Endothelial cell of umbilical vein (primary cell): ENCODE results near the gene ADARB2. TPM values are rescaled to one million over a fixed set of nuclear protein-coding genes. Genes with fewer than 3 reads are reported as not detected.

Source experiments
- BruUV-seq: library from RNA; stranded (reverse); fragments of 400-500 nt; replicated peaks from 2 replicates; lab custom pipeline; 2021; lab: Mats Ljungman, UMichigan
- CTCF ChIA-PET: fragments of 300-600, 350-600 bp; sonication (Branson Sonifier 250); formaldehyde crosslinking; loops from one replicate; lab custom pipeline; 2021; ENCODE audit warnings: antibody characterized with exemption, inconsistent platforms; lab: Charles Lee
- POLR2A ChIA-PET: fragments of 300-600, 350-600 bp; sonication (Branson Sonifier 250); formaldehyde crosslinking; loops from one replicate; lab custom pipeline; 2021; ENCODE audit warnings: antibody characterized with exemption, inconsistent platforms; lab: Charles Lee
- DNase-seq: peaks from one replicate; pipeline ENCODE4 v3.0.0-alpha.2; 2011; ENCODE audit warnings: low read depth, low spot score
- FAIRE-seq: peaks from 2 replicates; lab custom pipeline; 2011; peaks lifted over from hg19 to GRCh38; lab: Jason Lieb, UNC
- H2AFZ ChIP-seq: 2 replicates; pipeline ENCODE4 v1.6.0; 2012; ENCODE audit warnings: low read depth, low read length, control low read depth, inconsistent platforms
- H3K27ac ChIP-seq: 2 replicates; pipeline ENCODE4 v1.5.1; 2011; ENCODE audit warnings: low read depth, mild to moderate bottlenecking, control low read depth, low read length, moderate library complexity; ENCODE audit not compliant: insufficient read depth
- H3K27me3 ChIP-seq, 2 experiments: 2 replicates each; pipeline versions ENCODE4 v1.6.0 to v1.6.1; 2011; ENCODE audit warnings: low read length in 2 of 2, mixed read lengths in 1 of 2; ENCODE audit not compliant: control insufficient read depth in 2 of 2, insufficient read depth in 2 of 2
- H3K36me3 ChIP-seq, 2 experiments: 2 replicates in 1 of 2; 3 replicates in 1 of 2; pipeline ENCODE4 v1.5.1; 2011; ENCODE audit warnings: low read length in 2 of 2, mild to moderate bottlenecking in 1 of 2, moderate library complexity in 1 of 2; ENCODE audit not compliant: control insufficient read depth in 2 of 2, insufficient read depth in 2 of 2; ENCODE audit errors: extremely low read depth in 1 of 2
- H3K4me1 ChIP-seq: 3 replicates; pipeline ENCODE4 v1.5.1; 2011; ENCODE audit warnings: mild to moderate bottlenecking, low read length; ENCODE audit not compliant: control insufficient read depth, insufficient read depth; ENCODE audit errors: extremely low read depth
- H3K4me2 ChIP-seq: 2 replicates; pipeline ENCODE4 v1.6.1; 2011; ENCODE audit warnings: low read length, control low read depth, mixed read lengths; ENCODE audit not compliant: insufficient read depth
- H3K4me3 ChIP-seq, 3 experiments: fragments of 200-600 bp in 1 of 3; sonication (generic), shearing (Covaris generic) in 1 of 3; replicated peaks in 1 of 3; 2 replicates each; pipeline ENCODE4 v1.5.1; 2011 to 2016; ENCODE audit warnings: control low read depth in 3 of 3, low read length in 3 of 3, mild to moderate bottlenecking in 2 of 3, inconsistent platforms in 1 of 3, low read depth in 1 of 3, moderate library complexity in 1 of 3; ENCODE audit not compliant: insufficient read depth in 1 of 3
- H3K79me2 ChIP-seq: 2 replicates; pipeline ENCODE4 v1.6.0; 2012; ENCODE audit warnings: low read length, inconsistent platforms; ENCODE audit not compliant: control insufficient read depth, insufficient read depth
- H3K9ac ChIP-seq: replicated peaks from 2 replicates; pipeline ENCODE3; 2011; ENCODE audit warnings: low read length, control low read depth; ENCODE audit not compliant: insufficient read depth; ENCODE audit errors: extremely low read depth
- H3K9me1 ChIP-seq: replicated peaks from 3 replicates; pipeline ENCODE4 v1.6.0; 2011; ENCODE audit warnings: mild to moderate bottlenecking, low read length; ENCODE audit not compliant: control insufficient read depth, insufficient read depth; ENCODE audit errors: extremely low read depth
- H3K9me3 ChIP-seq: replicated peaks from 2 replicates; pipeline ENCODE4 v1.5.1; 2012; ENCODE audit warnings: low read length, inconsistent platforms; ENCODE audit not compliant: control insufficient read depth, insufficient read depth
- H4K20me1 ChIP-seq: replicated peaks from 2 replicates; pipeline ENCODE3; 2011; ENCODE audit warnings: mild to moderate bottlenecking, low read length; ENCODE audit not compliant: control insufficient read depth, insufficient read depth; ENCODE audit errors: extremely low read depth
- EZH2 ChIP-seq: IDR thresholded peaks from 2 replicates; pipeline ENCODE4 v1.6.1; 2012; ENCODE audit warnings: borderline replicate concordance, low read depth, mild to moderate bottlenecking, moderate library complexity, low read length, inconsistent platforms; ENCODE audit not compliant: severe bottlenecking
- FOS ChIP-seq: IDR thresholded peaks from 2 replicates; pipeline ENCODE4 v1.6.1; 2011; ENCODE audit warnings: mild to moderate bottlenecking, low read length, moderate library complexity, borderline replicate concordance; ENCODE audit not compliant: insufficient read depth
- GATA2 ChIP-seq: IDR thresholded peaks from 2 replicates; pipeline ENCODE4 v1.7.0; 2011; ENCODE audit warnings: low read depth, mild to moderate bottlenecking, moderate library complexity, mixed read lengths, low read length; ENCODE audit not compliant: insufficient read length, insufficient read depth
- JUN ChIP-seq: IDR thresholded peaks from 2 replicates; pipeline ENCODE4 v1.6.1; 2011; ENCODE audit warnings: borderline replicate concordance, low read depth; ENCODE audit not compliant: insufficient read length, insufficient read depth
- MYC ChIP-seq: IDR thresholded peaks from one replicate; pipeline ENCODE4 v1.6.1; 2011; ENCODE audit warnings: mild to moderate bottlenecking, low read depth, low read length
- POLR2A ChIP-seq: IDR thresholded peaks from 2 replicates; pipeline ENCODE4 v1.6.1; 2012; ENCODE audit warnings: low read depth, mild to moderate bottlenecking, control low read depth, low read length
- POLR2AphosphoS5 ChIP-seq: IDR thresholded peaks from 2 replicates; pipeline ENCODE4 v1.6.1; 2012; ENCODE audit warnings: low read depth, mild to moderate bottlenecking, control low read depth, low read length, moderate library complexity; ENCODE audit not compliant: insufficient read depth
- dilution Hi-C: fragments of 300-500 bp; cut with MboI; formaldehyde crosslinking; loops from one replicate; pipeline ENCODE4 v1.15.0; 2019; ENCODE audit warnings: low sequenced_read_pairs; ENCODE audit not compliant: extremely low pct_ligation_motif_present
- intact Hi-C: fragments of 100-400 bp; cut with micrococcal nuclease; formaldehyde crosslinking; loops from one replicate; pipeline ENCODE4 v1.10.0; 2022
- polyA plus RNA-seq, 4 experiments: library from polyadenylated mRNA; depleted of rRNA in 3 of 4; stranded (reverse) in 3 of 4; unstranded in 1 of 4; fragments of >200 nt; gene quantifications; 2 replicates each; pipeline versions ENCODE4 v1.2.1 to v1.2.3, GENCODE V29; 2011 to 2012; ENCODE audit warnings: missing spikeins in 1 of 4
- total RNA-seq: library from RNA; stranded (reverse); gene quantifications from 2 replicates; pipeline ENCODE4 v1.2.3, GENCODE V29; 2021
- TF ChIP-seq, protein P1 (sequence below), 2 donors: IDR thresholded peaks; 1 replicate in 1 of 2; 2 replicates in 1 of 2; pipeline ENCODE4 v1.5.1; 2011; ENCODE audit warnings: low read length in 2 of 2, mild to moderate bottlenecking in 2 of 2, moderate library complexity in 2 of 2, control low read depth in 1 of 2, inconsistent platforms in 1 of 2, low read depth in 1 of 2; ENCODE audit not compliant: insufficient read depth in 1 of 2; ENCODE audit errors: extremely low read depth in 1 of 2
- TF ChIP-seq, protein P2 (sequence below): IDR thresholded peaks from 2 replicates; pipeline ENCODE4 v1.6.1; 2011; ENCODE audit not compliant: insufficient read depth, insufficient read length

The ADARB2 gene
- total and polyA plus RNA-seq, 2 donors (not counting 3 experiments of a cell fraction or from before 2014, with no cell fraction given), result not detected

DNA sequence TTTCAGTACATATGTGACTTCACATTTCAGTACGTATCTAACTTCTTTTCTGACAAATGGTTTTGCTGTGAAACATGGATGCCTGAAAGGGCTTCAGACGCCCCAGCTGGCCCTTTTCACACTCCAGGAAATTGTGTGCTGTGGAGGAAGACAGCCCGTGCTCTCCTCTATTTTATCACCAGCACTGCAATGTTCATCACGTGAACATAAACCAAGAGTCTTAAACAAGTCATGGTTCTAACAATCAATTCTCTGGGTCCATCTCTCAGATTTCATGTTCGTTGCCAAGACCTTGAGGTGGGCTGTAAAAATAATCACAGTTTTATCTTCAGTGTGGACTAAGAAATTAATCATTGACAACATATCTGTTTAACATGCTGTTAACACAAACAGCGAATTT is 539.9 kb downstream of the ADARB2 start:
- H3K79me2 ChIP-seq, result no peaks in the 10 kb centered on the region
- H3K9ac ChIP-seq, result no peak overlapping the region
- dilution Hi-C loops, result no loop called here
- ChIA-PET CTCF (no interaction called here), POLR2A (no interaction called here)
- no peak overlapping the region for H3K4me2 ChIP-seq
- FAIRE-seq (no peak), DNase-seq (no peak)
- no peak overlapping the region for H3K27ac ChIP-seq
- H3K36me3 ChIP-seq, result no peaks in the 10 kb centered on the region
- BruUV-seq, result no TSS peak
- H3K9me3 ChIP-seq, result no peaks in the 10 kb centered on the region
- no peaks in the 10 kb centered on the region for H4K20me1 ChIP-seq
- no peaks in the 10 kb centered on the region for H3K4me1 ChIP-seq
- no peak overlapping the region for H2AFZ ChIP-seq
- no peak overlapping the region for H3K4me3 ChIP-seq
- TF ChIP-seq EZH2, result no peak
- no peak for TF ChIP-seq MYC
- TF ChIP-seq JUN, result no peak
- intact Hi-C loops, result no loop called here
- H3K27me3 ChIP-seq, result no peaks in the 10 kb centered on the region
- no peaks in the 10 kb centered on the region for H3K9me1 ChIP-seq

DNA sequence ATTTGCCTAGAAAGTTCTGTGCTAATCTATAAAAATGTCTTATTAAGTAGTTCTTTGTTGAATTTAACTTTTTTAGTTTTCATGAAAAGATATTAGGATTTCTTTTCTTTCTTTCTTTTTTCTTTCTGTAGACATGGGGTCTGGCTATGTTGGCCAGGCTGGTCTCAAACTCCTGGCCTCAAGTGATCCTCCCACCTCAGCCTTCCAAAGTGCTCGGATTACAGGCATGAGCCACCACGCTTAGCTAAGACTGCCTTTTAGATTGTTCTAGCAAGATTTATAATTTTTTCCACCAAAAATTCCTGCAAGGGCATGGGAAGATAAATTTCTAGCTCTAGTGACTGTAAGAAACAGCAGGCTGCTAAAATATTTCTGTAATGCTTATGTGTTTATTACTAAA is 540.7 kb downstream of the ADARB2 start:
- Histone ChIP-seq H3K4me3 (no peak overlapping the region), H3K4me2 (no peak overlapping the region), H2AFZ (no peak overlapping the region), H3K4me1 (no peaks in the 10 kb centered on the region), H3K9ac (no peak overlapping the region), H4K20me1 (no peaks in the 10 kb centered on the region), H3K9me1 (no peaks in the 10 kb centered on the region), H3K27ac (no peak overlapping the region), H3K79me2 (no peaks in the 10 kb centered on the region), H3K27me3 (no peaks in the 10 kb centered on the region), H3K9me3 (no peaks in the 10 kb centered on the region), H3K36me3 (no peaks in the 10 kb centered on the region)
- POLR2A ChIA-PET, result no interaction called here
- CTCF ChIA-PET, result no interaction called here
- FAIRE-seq (no peak), DNase-seq (no peak)
- intact Hi-C loops, result no loop called here
- dilution Hi-C loops, result no loop called here
- TF ChIP-seq POLR2AphosphoS5 (no peak), FOS (no peak), POLR2A (no peak), MYC (no peak), EZH2 (no peak), JUN (no peak), GATA2 (no peak)
- TF ChIP-seq, protein P1, sequence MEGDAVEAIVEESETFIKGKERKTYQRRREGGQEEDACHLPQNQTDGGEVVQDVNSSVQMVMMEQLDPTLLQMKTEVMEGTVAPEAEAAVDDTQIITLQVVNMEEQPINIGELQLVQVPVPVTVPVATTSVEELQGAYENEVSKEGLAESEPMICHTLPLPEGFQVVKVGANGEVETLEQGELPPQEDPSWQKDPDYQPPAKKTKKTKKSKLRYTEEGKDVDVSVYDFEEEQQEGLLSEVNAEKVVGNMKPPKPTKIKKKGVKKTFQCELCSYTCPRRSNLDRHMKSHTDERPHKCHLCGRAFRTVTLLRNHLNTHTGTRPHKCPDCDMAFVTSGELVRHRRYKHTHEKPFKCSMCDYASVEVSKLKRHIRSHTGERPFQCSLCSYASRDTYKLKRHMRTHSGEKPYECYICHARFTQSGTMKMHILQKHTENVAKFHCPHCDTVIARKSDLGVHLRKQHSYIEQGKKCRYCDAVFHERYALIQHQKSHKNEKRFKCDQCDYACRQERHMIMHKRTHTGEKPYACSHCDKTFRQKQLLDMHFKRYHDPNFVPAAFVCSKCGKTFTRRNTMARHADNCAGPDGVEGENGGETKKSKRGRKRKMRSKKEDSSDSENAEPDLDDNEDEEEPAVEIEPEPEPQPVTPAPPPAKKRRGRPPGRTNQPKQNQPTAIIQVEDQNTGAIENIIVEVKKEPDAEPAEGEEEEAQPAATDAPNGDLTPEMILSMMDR (IDR thresholded peaks at IDR 0.05; ENCODE audit: extremely low read depth in 1 of 2, insufficient read depth in 1 of 2, low read depth in 1 of 2, low read length in 2 of 2), result no peak
- TF ChIP-seq, protein P2, sequence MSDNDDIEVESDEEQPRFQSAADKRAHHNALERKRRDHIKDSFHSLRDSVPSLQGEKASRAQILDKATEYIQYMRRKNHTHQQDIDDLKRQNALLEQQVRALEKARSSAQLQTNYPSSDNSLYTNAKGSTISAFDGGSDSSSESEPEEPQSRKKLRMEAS, result no peak
- BruUV-seq, result no TSS peak
